GM12865 (cell line): Measurements from ENCODE around the gene AMOTL1.

Experiments
- DNase-seq: peaks from one replicate; pipeline ENCODE4 v3.0.0; 2010; ENCODE audit warnings: low read depth
- H3K4me3 ChIP-seq: 2 replicates; pipeline ENCODE4 v1.5.1; 2011; ENCODE audit warnings: mild to moderate bottlenecking, low read depth, low read length, control low read depth
- CTCF ChIP-seq: IDR thresholded peaks from 2 replicates; pipeline ENCODE4 v1.5.1; 2011; ENCODE audit warnings: low read length, control low read depth, low read depth, inconsistent platforms; ENCODE audit not compliant: insufficient read depth; ENCODE audit errors: missing control alignments

The AMOTL1 gene

DNA sequence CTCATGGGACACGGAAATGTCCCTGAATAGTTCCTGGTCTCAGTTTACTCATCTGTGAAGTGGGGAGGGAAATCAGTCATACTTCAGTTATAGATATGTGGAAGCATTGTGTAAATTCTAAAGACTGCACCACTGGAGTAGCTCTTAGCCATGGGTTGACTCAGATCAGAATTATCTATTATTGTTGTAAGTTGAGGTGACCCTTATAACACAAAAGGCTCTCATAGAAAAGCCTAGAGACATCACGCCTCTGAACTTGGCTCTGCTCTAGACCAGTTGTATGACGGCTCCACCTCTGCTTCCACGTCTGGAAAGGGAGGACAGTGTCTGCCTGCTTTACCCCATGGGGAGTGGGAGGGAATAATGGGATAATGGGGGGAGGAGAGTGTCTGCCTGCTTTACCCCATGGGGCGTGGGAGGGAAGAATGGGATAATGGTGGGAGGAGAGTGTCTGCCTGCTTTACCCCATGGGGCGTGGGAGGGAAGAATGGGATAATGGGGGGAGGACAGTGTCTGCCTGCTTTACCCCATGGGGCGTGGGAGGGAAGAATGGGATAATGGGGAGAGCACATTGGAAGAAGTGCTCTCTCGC is 98.2 kb downstream of the AMOTL1 start:
- no peak for TF ChIP-seq CTCF
- no peak overlapping the region for H3K4me3 ChIP-seq
- no peak for DNase-seq

GRCh38 chr11:94866936-94867795 is 99.0 kb downstream of the AMOTL1 start:
- no peak for DNase-seq
- TF ChIP-seq CTCF, result no peak
- H3K4me3 ChIP-seq, result no peak overlapping the region

DNA sequence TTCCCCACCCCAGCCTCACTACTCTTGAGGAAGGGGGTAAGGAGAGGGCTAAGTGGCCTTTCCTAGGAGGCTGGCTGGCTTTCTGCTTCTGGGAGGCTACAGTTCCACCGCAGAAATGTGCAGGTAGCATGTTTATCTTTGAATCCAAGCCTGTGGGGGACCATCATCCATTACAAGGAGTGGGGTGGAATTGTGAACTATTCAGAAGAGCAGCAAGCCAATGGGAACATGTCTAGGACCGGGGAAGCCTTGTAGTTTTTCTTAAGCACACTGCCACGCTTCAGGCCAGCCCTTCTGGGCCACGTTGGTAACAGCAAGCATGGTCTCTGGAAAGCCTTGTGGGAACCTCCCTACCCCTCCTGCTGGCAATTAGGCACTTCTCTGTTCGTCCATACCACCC is 100.3 kb downstream of the AMOTL1 start:
- H3K4me3 ChIP-seq, result no peak overlapping the region
- DNase-seq, result no peak
- TF ChIP-seq CTCF, result no peak

DNA sequence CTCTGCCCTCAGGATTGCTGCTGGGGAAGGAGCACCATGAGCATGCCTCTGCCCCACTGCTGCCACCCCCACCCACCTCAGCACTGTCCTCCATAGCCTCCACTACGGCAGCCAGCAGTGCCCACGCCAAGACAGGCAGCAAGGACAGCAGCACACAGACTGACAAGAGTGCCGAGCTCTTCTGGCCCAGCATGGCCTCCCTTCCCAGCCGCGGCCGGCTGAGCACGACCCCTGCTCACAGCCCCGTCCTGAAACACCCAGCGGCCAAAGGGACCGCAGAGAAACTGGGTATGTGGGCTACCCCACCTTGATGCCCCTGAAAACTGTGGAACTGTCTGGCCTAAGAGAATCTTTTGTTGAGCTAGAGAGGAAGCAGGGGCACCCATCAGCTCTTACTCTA is 101.0 kb downstream of the AMOTL1 start:
- no peak for TF ChIP-seq CTCF

GRCh38 chr11:94870422-94870821 is 102.3 kb downstream of the AMOTL1 start:
- no peak overlapping the region for H3K4me3 ChIP-seq
- TF ChIP-seq CTCF, result no peak
- DNase-seq, result no peak

More for the DNA sequence above, 101.0 kb downstream of the AMOTL1 start:
- H3K4me3 ChIP-seq, result no peak overlapping the region
- no peak for DNase-seq

DNA sequence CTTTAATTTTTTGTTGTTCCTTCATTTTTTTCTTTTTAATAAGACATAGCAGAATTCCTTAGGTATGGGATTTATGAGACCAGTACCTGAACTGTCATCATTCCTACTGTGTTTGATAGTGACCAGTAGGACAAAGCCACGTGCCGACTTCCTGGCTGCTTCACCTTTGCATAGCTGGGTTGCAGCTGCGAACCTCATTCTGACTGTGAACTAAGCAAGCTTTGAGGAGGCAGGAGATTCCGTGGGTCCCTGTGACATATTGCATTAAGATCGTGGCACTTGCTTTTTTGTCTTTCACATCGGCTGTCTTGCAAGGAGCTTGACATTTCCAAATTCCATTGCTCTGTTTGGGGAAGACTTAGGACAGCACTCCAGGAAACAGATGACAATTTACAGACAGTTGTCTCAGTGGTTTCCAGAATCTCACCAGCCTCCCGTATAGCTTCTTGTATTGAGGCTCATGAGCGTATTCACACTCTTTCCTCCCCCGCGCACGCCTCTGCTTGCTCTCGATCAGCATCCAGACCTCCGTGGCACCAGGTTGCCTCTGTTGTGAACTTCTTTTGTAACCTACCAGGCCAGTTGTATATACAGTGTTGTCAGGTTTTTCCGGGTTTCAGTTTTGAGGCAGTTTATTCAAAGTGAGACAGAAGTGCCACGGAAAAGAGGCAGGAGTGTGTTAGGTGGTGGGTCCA is 103.5 kb downstream of the AMOTL1 start:
- TF ChIP-seq CTCF, result no peak
- DNase-seq, result no peak
- H3K4me3 ChIP-seq, result no peak overlapping the region
